IPS DF 4.7 (cell line): ENCODE measurements around the gene SGK2.

Experiments used
- DNase-seq: peaks from one replicate; pipeline ENCODE4 v3.0.0-alpha.2; 2013; ENCODE audit warnings: low spot score; ENCODE audit errors: extremely low read depth

Gene SGK2

DNA sequence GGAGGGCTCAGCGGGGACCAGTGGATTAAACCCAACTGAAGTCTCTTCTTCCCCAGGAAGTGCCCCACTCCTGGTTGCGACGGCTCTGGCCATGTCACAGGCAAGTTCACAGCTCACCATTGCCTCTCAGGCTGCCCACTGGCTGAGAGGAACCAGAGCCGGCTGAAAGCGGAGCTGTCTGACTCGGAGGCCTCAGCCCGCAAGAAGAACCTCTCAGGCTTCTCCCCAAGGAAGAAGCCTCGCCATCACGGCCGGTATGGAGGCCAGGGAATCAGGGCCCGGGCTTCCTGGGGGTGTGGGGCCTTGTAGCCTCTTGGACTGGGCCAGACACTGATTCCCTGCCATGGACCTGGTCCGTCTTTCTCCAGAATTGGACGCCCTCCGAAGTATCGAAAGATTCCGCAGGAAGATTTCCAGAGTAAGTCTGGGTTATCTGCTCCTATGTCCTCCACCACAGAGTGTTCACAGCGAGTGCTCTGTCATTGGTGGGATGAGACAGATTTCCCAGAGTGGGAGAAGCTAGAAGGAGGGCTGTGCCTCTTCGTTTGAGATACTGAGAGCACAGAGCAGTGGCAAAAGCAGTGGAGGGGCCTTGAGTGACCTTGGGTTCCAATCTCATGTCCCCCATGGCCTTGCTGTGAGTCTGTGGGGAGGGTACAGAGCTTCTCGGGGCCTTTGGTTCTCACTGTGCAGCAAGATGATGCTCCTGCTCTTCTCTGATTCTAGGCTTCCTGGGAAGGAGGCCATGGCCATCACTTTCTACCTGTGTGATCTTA is 22.6 kb upstream of the SGK2 start:
- no peak for DNase-seq

DNA sequence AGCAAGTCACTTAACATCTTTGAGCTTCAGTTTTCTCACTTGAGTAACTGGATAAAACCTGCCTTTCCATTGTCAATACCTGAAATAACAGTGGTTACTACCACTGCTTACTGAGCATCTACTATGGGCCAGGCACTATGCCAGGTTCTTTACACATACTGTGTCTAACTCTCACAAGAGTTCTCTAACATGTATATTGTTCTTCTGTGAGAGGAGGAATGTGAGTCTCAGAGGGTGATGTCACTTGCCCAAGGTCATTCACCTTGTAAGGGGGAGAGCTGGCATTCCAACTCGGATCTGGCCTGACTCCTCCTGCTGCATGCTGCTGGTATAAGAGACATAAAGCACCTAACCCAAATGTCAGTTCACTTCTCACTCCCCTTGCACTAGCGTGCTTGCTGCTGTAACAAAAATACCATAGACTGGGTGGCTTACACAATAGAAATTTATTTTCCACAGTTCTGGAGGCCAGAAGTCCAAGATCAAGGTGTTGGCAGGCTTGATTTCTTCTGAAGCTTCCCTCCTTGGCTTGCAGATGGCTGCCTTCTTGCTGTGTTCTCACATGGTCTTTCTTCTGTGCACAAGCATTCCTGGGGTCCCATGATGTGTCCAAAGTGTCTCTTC is 21.9 kb upstream of the SGK2 start:
- DNase-seq: no peak

GRCh38 chr20:43537921-43538877 is 20.6 kb upstream of the SGK2 start:
- peak; percentile 62 for DNase-seq

DNA sequence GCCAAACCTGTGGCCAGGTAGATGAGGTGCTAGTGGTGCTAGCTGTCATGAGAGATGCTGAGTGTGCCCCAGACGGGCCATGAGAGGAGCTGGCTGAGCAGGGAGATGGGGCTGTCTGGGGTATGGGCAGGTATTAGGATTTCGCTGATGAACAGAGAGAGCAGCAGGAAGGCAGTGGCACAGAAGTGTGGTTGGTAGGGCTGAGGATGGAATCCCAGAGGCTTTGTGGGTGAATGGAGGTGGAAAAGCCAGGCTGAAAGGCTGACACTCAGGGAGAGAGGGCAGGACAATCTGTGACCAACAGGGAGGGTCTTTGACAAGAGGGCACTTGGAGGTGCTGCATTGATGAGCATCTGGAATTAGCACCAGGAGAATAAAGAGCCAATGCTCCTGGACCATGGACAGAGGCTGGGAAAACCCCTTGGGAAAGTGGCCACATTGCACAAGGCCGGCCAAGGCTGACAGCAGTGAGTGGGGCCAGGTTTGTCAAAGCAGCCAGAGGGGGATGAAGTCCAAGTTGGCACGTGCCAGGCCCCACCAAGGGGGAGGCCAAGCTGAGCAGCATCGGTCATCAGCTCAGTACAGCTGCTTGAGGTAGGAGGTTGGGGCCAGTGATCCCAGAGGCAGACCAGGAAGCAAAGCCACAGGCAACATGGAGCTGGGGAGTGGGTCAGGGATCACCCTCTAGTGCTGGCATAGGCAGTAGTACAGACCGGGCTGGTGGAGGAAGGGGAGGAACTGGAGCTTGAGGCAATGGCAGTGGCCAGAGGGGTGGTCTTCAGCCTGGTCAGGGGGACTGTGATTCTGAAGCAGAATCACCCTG is 19.7 kb upstream of the SGK2 start:
- no peak for DNase-seq

DNA sequence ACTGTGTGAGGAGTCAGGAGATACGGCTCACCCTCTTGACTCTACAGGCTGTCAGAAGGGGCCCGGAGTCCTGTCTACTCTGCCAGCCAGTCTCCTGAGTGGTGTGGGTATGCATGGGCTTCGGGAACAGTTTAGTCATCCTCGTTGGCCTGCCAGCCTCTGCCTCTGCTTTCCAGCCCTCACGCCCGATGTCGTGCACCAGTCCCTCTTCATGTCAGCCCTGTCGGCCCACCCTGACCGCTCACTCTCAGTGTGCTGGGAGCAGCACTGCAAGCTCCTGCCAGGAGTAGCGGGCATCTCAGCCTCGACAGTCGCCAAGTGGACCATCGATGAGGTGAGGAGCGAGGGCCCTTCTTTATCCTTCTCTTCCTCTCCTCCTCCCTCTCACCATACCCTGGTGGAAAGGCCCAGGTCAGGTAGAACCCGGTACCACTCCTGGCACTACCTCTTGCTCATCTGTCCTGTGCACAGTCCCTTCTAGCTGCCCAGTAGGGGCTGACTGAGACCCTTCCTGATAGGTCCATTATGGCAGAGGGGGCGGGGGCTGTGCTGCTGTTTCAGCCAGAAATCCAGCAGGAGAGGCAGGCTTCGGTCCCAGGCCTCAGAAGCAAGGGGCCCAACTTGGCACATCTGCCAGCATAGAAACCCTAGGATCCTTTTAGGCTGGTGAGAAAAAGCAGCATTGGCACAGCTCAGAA is 18.7 kb upstream of the SGK2 start:
- no peak for DNase-seq

DNA sequence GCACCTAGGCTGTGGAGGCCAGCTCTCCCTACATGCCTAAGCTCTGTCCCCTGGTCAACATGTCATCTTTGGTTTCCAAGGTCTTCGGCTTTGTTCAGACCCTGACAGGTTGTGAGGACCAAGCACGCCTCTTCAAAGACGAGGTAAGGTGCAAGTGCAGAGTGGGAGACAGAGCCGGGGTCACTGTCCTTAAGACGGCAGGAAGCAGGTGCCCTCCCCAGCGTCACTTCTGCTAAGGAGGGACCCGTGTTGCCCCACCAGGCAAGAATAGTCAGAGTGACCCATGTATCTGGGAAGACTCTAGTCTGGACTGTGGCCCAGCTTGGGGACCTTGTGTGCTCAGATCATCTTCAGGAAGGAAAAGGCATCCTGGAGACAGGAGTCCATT is 18.2 kb upstream of the SGK2 start:
- no peak for DNase-seq

DNA sequence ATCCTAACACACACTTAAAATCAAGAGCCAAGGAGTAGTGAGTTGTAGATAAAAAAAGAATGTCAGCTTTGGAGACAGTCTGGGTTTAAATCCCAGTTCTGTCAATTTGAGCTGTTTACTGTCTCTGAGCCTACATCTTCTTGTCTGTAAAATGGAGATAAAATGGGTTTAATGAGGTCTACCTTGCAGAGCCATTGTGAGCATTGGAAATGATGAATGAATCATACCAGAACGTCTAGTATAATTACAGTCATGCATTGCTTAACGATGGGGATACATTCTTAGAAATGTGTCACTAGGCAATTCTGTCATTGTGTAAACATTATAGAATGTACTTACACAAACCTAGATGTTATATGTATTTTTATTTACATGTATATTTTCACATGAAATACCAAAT is 17.6 kb upstream of the SGK2 start:
- no peak for DNase-seq

GRCh38 chr20:43542161-43542560 is 16.7 kb upstream of the SGK2 start:
- DNase-seq: no peak

DNA sequence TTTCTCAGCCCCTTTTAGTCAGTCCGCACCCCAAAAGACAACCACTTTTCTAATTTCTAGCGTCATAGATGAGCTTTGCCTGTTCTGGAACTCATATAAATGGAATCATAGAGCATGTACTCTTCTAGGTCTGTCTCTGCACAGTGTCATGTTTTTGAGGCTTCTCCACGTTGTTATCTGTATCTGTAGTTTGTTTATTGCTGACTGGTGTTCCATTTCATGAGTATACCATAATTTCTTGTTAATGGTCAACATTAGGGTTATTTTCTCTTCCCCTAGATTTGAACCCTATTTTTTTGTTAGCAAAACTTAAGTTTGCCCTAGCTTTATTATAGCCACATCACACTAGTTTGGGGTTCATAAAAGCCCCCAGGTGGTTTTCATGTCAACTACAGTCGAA is 16.2 kb upstream of the SGK2 start:
- DNase-seq: no peak

GRCh38 chr20:43543138-43543537 is 15.7 kb upstream of the SGK2 start:
- no peak for DNase-seq

GRCh38 chr20:43544501-43544900 is 14.3 kb upstream of the SGK2 start:
- no peak for DNase-seq

DNA sequence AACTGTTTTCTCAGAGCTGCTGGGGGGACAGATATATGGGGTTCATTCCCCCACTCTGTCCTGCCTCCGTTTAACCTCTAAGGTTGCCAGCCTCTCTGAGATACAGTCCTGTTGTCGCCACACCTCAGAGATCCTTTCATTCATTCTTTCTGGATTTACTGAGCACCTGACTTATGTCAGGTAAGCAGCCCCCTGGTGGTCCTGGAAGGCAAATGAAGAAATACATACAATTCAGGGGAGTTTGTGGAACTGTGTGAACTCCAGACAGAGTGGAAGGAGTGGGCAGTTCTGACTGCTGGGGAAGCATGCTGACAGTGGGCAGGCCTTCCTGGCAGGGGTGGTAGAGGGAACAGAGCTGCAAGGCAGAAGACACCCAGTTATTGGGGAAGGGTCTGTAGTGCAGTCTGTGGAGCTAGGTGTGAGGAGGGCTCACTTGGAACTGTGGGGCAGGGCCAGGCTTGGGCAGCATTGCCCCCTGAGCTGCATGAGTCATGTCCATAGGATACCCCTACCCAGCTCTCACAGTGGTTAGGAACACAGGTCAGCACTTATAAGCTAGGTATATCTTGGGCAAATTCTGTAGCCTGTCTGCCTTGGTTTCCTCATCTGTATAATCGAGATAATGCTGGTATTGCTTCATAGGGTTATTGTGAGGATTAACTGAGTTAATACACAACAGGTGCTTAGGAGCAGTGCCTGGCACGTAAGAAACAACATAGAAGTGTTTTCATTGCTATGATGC is 12.8 kb upstream of the SGK2 start:
- no peak for DNase-seq

- no peak for DNase-seq
These were observed 10.4 kb upstream of the SGK2 start for GRCh38 chr20:43548273-43548880.

GRCh38 chr20:43549416-43550065 is 9.3 kb upstream of the SGK2 start:
- DNase-seq: no peak

DNA sequence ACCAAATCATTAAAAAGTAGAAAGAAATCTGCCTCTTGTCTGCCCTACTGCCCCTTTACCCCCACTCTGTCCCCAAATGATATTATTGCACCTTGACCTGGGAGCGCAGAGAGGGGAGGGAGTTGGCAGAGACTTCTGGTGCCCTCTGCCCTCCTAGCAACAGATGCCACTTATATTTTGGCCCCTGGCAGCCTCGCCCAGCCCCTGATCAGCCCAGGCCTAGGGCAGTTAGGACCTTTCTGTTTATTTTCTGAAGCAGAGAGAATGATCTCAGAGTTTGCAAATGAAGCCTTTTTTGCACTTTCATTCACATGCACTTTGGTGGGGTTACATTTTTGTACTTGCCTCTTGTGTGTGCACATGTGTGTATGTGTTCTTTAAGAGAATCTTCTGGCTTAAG is 8.4 kb upstream of the SGK2 start:
- DNase-seq: no peak

- no peak for DNase-seq
These were observed 4.5 kb upstream of the SGK2 start for GRCh38 chr20:43554369-43554768.

DNA sequence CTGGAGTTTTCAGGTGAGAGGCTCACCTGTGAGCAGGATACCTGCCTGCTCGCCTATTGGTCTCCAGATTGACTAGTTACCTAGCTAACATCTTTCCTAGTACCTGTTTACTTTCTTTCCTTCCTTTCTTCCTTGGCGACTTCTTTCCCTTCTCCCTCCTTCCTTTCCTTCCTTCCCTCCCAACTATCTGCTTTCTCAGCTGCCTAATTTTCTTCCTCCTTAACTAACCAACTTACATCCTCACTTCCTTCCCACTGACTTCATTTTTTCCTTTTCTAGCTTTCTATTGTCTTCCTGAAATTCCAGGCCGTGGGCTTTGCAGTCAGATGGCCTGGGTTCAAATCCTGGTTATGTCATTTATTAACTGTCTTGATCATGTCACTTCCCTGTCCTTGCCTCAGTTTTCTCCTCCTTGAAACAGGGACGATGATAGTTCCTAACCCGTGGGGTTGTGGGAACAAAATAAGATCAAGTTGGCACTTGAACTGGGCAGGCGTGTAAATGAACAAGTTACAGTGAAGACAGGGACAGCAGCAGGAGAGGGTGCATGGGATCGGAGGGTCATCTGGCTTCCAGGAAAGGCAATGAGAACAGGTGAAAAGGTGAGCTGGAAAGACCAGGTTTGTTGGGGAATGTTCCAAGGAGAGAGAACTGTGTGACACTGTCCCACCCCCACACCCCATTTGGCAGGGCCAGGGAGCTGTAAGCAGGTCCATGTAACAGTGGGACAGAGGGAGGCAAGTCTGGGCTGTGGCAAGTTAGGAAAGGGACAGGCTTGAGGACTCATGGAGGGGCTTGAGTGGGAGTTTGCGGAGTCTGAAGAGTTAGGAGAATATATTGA is 540 bp downstream of the SGK2 start:
- no peak for DNase-seq

GRCh38 chr20:43560974-43561373 is 2.1 kb downstream of the SGK2 start:
- DNase-seq: no peak
